Measurements from ENCODE around the gene CDX1. TPM values are rescaled to one million over a fixed set of nuclear protein-coding genes. Genes with fewer than 3 reads are reported as not detected.

CDX1 gene
- total RNA-seq, 2 experiments from 2014 or later: not detected

DNA sequence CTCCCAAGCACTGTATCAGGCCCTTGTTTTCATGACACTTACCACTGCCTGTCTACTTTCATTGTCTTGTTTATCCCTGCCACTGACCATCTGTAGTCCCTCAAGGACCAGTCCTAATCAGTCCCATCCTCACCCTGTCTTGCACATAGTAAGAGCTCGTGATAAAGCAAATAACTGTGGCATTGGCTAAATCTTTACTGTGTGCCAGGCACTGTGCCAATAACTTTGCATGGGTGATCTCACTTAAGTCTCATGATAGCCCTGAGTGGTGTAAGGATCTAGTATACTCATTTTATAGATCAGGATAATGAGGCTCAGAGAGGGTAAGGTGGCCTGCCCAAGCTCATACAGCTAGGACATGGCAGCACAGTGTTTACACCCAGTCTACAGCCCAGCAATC is 5.6 kb downstream of the CDX1 start:
- H3K4me1 Mint-ChIP-seq (ENCODE audit: low read depth): no peaks in the 10 kb centered on the region
- DNase-seq: no peak
- H3K27me3 Mint-ChIP-seq: peaks cover 34% of the 10 kb centered on the region
- ChIA-PET POLR2A (no interaction called here), CTCF (no interaction called here)
- intact Hi-C loops (cut with micrococcal nuclease): no loop called here
- H3K9me3 Mint-ChIP-seq: no peaks in the 10 kb centered on the region
- no peak overlapping the region for H3K4me3 Mint-ChIP-seq
- TF ChIP-seq, protein P1, sequence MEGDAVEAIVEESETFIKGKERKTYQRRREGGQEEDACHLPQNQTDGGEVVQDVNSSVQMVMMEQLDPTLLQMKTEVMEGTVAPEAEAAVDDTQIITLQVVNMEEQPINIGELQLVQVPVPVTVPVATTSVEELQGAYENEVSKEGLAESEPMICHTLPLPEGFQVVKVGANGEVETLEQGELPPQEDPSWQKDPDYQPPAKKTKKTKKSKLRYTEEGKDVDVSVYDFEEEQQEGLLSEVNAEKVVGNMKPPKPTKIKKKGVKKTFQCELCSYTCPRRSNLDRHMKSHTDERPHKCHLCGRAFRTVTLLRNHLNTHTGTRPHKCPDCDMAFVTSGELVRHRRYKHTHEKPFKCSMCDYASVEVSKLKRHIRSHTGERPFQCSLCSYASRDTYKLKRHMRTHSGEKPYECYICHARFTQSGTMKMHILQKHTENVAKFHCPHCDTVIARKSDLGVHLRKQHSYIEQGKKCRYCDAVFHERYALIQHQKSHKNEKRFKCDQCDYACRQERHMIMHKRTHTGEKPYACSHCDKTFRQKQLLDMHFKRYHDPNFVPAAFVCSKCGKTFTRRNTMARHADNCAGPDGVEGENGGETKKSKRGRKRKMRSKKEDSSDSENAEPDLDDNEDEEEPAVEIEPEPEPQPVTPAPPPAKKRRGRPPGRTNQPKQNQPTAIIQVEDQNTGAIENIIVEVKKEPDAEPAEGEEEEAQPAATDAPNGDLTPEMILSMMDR (IDR thresholded peaks at IDR 0.05): no peak
- H3K36me3 Mint-ChIP-seq (ENCODE audit: low read depth): no peaks in the 10 kb centered on the region
- ATAC-seq: no peak
- H3K27ac Mint-ChIP-seq: no peak overlapping the region

DNA sequence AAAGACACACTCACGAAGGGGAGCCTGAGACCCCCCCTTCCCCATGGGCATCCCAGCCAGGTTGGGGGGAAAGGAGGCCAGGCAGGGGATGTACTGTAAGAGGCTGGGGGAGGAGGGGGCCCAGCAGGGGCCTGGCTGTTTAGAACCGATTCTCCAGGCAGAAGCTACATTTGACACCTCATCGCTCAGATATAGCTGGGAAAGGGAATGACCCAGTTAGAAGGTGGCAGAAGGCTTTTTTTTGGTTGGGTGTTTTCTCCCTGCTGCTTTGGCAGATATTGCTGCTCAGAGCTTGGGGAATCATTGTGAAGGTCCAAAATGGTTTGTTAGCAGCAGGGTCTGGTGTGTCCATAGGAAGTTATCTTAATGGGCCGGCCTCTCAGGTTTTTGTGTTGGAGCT is 6.0 kb downstream of the CDX1 start:
- no peaks in the 10 kb centered on the region for H3K4me1 Mint-ChIP-seq (ENCODE audit: low read depth)
- POLR2A ChIA-PET: no interaction called here
- H3K36me3 Mint-ChIP-seq (ENCODE audit: low read depth): no peaks in the 10 kb centered on the region
- TF ChIP-seq, protein P1 (IDR thresholded peaks at IDR 0.05): no peak
- CTCF ChIA-PET: no interaction called here
- no peak overlapping the region for H3K4me3 Mint-ChIP-seq
- peaks cover 31% of the 10 kb centered on the region for H3K27me3 Mint-ChIP-seq
- ATAC-seq: no peak
- no peak overlapping the region for H3K27ac Mint-ChIP-seq
- H3K9me3 Mint-ChIP-seq: no peaks in the 10 kb centered on the region
- intact Hi-C loops (cut with micrococcal nuclease): no loop called here
- DNase-seq: no peak

DNA sequence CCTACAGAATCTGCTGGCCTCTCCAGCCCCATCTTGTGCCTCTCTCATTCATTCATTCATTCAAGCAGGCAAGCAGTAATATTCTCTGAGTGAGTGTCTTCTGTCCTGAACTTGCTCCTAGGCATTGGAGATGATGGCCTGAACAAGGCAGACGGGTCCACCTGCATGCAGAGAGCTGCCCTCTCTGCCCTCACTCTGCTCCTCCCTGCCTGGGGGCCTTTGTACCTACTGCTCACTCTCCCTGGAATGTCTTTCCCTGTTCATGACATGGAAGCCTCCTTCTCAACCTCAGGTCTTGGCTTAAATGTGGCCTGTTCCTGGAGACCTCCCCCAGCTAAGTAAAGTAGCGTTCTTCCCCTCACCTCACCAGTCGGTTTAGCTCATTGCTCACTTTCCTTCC is 6.6 kb downstream of the CDX1 start:
- TF ChIP-seq, protein P1 (IDR thresholded peaks at IDR 0.05): no peak
- intact Hi-C loops (cut with micrococcal nuclease): no loop called here

DNA sequence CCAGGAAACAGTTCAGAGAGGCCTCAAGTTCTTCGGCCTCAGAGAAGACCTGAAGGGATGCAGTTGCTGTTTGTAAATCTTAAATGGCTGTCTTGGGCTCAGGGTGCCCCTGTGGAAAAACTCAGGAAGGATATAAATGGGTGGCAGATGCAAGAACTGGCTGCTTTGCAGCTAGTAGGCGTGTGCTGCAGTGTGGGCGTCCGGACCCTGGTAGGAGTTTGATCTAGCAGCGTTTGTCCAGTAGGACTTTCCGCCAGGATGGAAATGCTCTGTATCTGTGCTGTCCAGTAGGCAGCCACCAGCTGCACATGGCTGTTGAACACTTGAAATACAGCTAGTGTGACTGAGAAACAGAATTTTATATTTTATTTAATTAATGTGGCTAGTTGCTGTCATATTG is 7.7 kb downstream of the CDX1 start:
- peaks cover 18% of the 10 kb centered on the region for H3K27me3 Mint-ChIP-seq
- POLR2A ChIA-PET: no interaction called here

More for the DNA sequence above, 6.6 kb downstream of the CDX1 start:
- Mint-ChIP-seq H3K4me3 (no peak overlapping the region), H3K27ac (no peak overlapping the region), H3K9me3 (no peaks in the 10 kb centered on the region), H3K36me3 (ENCODE audit: low read depth) (no peaks in the 10 kb centered on the region), H3K27me3 (peaks cover 26% of the 10 kb centered on the region), H3K4me1 (ENCODE audit: low read depth) (no peaks in the 10 kb centered on the region)
- ATAC-seq (no peak), DNase-seq (no peak)
- ChIA-PET CTCF (no interaction called here), POLR2A (no interaction called here)

DNA sequence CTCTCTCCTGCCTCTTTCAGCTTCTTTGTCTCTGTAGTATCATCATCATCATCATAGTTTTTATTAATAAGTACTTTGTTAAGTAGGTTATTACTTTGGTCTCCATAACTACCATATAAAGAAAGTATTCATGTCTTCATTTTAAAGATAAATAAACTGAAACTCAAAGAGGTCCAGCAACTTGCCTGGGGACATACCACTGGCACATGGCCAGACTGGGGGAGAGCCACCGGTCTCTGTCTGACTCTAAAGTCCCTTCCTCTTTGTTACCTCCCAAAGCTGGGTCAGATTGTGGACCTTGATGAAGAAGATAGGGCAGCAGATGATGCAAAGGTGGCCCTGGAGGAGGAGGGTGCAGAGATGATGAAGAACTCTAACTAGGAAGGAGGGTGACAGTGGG is 8.5 kb downstream of the CDX1 start:
- no peaks in the 10 kb centered on the region for H3K9me3 Mint-ChIP-seq
- ChIA-PET POLR2A (interaction anchor here (0.8 to 1.1 kb wide), 2 partner anchors 10 to 16 kb away, joined by 3 read pairs; no protein-coding TSS in a partner anchor), CTCF (interaction anchor here (1.7 kb wide), 1 partner anchor 44 kb away, joined by 5 read pairs; no protein-coding TSS in a partner anchor)
- ATAC-seq (no peak), DNase-seq (no peak)
- intact Hi-C loops (cut with micrococcal nuclease): no loop called here
- peaks cover 15% of the 10 kb centered on the region for H3K27me3 Mint-ChIP-seq
- H3K36me3 Mint-ChIP-seq (ENCODE audit: low read depth): no peaks in the 10 kb centered on the region
- TF ChIP-seq, protein P1 (IDR thresholded peaks at IDR 0.05): no peak
- no peaks in the 10 kb centered on the region for H3K4me1 Mint-ChIP-seq (ENCODE audit: low read depth)
- no peak overlapping the region for H3K27ac Mint-ChIP-seq
- H3K4me3 Mint-ChIP-seq: no peak overlapping the region

More for the DNA sequence above, 7.7 kb downstream of the CDX1 start:
- CTCF ChIA-PET: no interaction called here
- no peak overlapping the region for H3K4me3 Mint-ChIP-seq
- no peaks in the 10 kb centered on the region for H3K4me1 Mint-ChIP-seq (ENCODE audit: low read depth)
- no peak overlapping the region for H3K27ac Mint-ChIP-seq
- H3K9me3 Mint-ChIP-seq: no peaks in the 10 kb centered on the region
- TF ChIP-seq, protein P1 (IDR thresholded peaks at IDR 0.05): no peak
- H3K36me3 Mint-ChIP-seq (ENCODE audit: low read depth): no peaks in the 10 kb centered on the region
- DNase-seq: no peak
- no peak for ATAC-seq
- intact Hi-C loops (cut with micrococcal nuclease): no loop called here
